UCSD-AML1 (cell line): ENCODE measurements around the gene TPSB2.

ENCODE experiments used
- DNase-seq: peaks from one replicate; lab custom pipeline; 2025; ENCODE audit not compliant: unreplicated experiment; lab: John Stamatoyannopoulos, UW

Gene TPSB2

DNA sequence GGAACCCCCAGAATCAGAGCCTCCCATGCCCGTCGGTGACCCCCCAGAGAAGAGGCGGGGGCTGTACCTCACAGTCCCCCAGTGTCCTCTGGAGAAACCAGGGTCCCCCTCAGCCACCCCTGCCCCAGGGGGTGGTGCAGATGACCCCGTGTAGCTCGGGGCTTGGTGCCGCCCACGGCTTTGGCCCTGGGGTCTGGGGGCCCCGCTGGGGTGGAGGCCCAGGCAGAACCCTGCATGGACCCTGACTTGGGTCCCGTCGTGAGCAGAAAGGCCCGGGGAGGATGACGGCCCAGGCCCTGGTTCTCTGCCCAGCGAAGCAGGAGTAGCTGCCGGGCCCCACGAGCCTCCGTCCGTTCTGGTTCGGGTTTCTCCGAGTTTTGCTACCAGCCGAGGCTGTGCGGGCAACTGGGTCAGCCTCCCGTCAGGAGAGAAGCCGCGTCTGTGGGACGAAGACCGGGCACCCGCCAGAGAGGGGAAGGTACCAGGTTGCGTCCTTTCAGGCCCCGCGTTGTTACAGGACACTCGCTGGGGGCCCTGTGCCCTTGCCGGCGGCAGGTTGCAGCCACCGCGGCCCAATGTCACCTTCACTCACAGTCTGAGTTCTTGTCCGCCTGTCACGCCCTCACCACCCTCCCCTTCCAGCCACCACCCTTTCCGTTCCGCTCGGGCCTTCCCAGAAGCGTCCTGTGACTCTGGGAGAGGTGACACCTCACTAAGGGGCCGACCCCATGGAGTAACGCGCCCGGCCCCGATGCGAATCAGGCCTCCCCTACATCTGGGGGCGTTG, 8.9 kb downstream of the TPSB2 start:
- no peak for DNase-seq

DNA sequence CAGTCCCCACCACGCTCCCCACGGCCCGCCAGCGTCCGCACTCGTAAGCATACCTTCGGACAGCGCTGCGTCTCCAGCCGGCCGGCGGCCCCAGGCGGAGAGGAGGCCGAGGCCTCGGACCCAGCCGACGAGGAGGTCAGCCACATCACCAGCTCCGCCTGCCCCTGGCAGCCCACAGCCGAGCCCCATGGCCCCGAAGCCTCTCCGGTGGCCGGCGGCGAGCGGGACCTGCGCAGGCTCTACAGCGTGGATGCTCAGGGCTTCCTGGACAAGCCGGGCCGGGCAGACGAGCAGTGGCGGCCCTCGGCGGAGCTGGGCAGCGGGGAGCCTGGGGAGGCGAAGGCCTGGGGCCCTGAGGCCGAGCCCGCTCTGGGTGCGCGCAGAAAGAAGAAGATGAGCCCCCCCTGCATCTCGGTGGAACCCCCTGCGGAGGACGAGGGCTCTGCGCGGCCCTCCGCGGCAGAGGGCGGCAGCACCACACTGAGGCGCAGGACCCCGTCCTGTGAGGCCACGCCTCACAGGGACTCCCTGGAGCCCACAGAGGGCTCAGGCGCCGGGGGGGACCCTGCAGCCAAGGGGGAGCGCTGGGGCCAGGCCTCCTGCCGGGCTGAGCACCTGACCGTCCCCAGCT, 9.8 kb downstream of the TPSB2 start:
- no peak for DNase-seq

DNA sequence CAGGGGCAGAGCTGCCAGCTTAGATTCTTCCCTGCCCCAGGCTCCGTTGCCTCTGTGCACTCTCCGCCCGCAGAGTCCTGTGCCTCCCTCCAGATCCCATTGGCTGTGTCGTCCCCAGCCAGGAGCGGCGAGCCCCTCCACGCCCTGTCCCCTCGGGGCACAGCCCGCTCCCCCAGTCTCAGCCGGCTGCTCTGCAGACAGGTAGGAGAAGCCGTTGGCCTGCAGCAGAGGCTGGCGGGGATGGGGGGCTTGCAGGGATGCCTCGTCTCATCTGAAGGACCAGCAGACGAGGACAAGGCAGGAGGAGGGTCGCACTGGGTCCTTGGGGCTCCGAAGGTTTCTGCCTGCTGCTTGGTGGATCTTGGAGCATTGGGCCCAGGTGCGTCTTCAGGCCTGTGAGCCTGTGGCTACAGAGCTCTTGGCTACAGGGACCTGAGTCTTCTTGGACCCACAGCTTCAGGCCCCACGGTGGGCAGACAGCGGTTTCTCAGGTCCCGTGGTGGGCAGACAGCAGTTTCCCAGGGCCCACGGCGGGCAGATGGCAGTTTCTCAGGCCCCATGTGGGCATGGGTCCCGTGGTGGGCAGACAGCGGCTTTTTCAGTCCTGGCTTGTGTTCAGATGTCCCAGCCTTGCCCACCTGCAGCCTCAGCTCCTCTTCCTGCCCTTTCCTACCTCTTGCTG, 10.9 kb downstream of the TPSB2 start:
- DNase-seq, result no peak

GRCh38 chr16:1218061-1218929, 11.7 kb downstream of the TPSB2 start:
- DNase-seq, result no peak

GRCh38 chr16:1217526-1217925, 12.5 kb downstream of the TPSB2 start:
- DNase-seq, result no peak

- DNase-seq, result no peak
Measured at GRCh38 chr16:1216681-1217400, 13.1 kb downstream of the TPSB2 start.

DNA sequence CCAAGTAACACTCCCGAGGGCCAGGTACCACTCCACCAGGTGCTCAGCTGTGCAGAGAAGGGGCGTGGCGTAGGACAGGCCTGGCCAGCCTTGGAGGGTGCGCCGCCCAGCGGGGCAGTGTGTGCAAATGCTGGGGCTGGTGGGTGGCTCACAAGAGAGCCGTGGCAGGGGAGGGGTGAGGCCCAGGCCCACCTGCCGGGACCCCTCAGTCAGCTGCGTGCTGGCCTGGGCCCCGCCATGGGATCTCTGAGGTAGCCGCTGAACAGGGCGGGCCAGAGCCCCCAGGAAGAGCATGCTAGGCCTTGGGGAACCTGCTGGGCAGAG, 13.7 kb downstream of the TPSB2 start:
- peak; percentile 22 for DNase-seq

DNA sequence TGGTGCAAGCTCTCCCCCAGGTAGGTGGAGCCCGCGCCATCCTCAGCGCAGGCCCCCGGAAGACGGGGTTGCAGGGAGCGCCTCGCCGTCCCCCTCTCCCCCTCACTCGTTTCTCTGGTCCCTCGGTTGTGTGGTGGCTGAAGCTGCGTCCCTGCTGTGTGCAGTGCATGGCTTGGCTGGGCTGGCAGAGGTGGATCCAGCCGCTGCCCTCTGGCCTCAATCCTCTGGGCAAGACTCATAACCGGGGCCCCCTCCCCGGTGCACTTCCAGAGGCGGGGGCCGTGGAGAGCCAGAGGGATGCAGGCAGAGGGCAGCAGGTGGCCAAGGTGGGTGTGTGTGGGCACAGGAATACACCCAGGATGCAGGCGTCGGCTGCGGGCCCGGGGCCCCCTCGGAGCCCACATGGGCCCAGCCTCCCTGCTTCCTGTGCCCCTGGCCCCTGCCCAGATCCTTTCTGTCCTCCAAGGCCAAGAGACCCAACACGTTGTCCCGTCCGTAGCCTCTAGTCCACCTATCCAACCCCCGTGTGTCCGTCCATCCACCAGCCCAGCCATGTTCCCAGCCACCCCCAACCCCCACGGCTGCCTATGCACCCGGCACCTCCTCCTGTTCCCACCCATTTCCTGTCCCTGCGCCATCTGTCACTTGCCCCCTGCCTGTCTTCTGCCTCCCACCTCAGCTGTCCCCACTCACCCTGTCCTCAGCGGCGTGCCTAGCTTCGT, 14.2 kb downstream of the TPSB2 start:
- DNase-seq, result no peak

GRCh38 chr16:1214719-1215118, 15.3 kb downstream of the TPSB2 start:
- no peak for DNase-seq

DNA sequence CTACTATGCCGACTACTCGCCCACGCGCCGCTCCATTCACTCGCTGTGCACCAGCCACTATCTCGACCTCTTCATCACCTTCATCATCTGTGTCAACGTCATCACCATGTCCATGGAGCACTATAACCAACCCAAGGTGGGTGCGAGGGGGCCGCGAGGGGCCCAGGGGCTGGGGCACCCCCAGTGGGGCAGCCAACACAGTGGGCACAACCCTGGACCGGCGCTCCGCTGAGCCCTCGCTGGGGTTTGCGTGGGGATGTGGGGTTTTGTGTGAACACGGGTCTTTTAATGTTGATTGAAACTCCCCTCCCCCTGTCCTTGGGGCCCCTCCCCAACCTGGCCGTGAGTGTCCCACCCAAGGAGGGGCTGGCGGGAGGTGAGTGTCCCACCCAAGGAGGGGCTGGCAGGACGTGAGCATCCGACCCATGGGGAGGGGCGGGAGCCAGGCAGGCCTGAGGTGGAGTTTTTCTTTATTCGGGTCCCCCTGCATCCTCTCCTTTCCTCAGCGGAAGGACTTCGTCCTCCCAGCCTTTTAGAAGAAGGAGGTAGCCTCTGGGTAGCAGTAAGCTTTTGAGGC, 16.1 kb downstream of the TPSB2 start:
- no peak for DNase-seq

DNA sequence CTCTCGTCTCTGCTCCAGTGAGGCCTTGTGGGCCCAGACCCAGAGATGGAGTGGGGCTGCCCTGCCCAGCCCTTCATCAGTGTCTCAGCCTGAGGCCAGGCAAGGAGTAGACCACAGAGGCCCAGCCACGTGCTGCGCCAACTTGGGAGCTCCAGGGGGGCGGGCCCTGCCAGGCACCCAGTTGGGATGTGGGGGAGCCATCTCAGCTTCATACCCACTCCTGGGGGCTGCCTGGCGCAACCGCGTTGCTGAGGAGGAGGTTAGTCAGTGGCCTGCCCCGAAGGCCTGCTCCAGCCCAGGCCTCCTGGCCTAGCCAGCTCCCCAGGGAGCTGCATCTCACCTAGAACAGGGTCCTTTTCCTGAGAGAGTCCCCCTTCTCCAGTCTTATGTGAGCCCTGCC, 16.8 kb downstream of the TPSB2 start:
- DNase-seq, result no peak

DNA sequence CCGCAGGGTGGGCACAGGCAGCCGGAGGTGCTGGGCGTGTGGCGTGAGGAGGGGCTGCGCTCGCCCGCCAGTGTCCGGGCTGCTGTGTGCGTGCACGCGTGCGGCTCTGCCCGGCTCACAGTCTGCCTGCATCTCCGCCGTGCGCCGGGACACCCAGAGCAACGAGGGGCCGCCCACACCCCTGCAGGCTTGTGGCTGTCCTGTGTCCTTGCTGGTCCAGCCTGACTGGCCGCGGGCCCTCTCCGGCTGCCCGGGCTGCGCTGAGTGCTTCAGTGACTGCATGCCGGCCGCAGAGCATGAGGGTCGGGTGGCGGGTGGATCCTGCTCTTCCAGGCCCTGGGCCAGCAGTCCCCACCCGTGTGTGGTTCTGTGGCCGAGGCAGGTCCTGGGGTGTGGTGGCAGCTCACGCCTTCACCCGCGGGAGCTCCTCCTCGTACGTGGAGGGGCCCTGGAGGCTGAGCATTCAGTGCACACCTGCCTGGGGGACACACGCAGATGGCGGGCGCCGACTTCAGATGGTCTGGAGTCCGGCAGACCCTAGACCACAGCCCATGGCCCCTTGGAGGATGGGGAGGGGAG, 17.3 kb downstream of the TPSB2 start:
- DNase-seq, result no peak

- DNase-seq, result no peak
Measured at GRCh38 chr16:1211451-1212268, 18.3 kb downstream of the TPSB2 start.

DNA sequence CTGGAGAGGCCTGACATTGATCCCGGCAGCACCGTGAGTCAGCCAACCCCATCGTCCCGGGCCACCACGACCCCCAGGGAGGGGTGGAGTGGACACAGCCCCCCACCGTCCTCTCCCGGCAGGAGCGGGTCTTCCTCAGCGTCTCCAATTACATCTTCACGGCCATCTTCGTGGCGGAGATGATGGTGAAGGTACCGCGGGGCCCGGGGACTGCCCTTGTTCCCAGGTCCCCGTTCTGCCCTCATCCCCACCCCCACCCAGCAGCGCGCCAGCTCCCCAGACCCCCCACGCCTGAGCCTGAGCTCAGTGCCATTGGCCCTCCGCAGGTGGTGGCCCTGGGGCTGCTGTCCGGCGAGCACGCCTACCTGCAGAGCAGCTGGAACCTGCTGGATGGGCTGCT, 19.5 kb downstream of the TPSB2 start:
- DNase-seq, result no peak

DNA sequence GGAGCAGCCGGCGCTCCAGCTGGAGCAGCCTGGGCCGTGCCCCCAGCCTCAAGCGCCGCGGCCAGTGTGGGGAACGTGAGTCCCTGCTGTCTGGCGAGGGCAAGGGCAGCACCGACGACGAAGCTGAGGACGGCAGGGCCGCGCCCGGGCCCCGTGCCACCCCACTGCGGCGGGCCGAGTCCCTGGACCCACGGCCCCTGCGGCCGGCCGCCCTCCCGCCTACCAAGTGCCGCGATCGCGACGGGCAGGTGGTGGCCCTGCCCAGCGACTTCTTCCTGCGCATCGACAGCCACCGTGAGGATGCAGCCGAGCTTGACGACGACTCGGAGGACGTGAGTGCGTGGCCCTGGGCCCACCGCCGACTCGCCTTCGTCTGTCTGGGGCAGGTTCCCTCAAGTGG, 20.9 kb downstream of the TPSB2 start:
- DNase-seq, result no peak

DNA sequence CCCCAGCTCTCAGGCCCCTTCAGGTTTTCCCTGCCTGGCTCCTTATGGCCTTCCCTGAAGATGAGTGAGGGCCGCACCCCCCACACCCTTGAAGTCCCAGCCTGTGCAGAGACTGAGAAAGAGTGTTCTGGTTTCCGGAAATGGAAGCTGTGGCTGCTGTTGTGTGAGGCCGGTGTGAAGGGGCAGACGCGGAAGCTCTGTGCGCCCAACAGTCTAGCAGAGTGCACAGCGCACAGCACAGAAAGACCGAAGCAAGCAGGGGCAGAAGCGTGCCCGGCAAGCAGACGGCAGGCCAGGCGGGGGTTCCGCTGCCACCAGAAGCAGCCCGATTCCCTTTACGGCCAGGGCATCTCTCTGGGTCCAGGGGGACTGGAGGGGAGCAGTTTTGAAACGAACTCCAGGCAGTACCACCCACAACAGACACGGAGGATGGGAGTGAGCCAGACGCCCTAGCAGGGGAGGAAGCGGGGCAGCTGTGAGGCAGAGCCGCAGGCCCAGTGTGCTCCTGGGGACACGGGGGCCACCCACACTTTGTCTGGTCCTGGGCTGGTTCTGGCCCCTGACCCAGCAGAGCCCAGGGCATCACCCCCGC, 21.6 kb downstream of the TPSB2 start:
- DNase-seq, result peak; percentile 60

DNA sequence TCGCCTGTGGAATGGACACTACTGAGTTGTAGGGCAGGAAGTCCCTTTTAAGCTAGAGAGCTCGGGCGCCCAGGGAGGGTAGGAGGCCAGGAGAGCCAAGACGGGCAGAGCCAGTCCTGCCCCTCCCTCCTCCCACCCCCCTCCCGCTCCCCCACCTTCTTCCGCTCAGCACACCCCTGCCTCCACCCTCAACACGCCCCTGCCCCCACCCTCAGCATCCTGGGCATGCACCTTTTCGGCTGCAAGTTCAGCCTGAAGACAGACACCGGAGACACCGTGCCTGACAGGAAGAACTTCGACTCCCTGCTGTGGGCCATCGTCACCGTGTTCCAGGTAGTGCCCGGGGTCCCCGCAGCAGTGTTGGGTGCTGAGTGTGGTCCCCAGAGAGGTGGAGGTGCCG, 23.2 kb downstream of the TPSB2 start:
- DNase-seq, result no peak

- no peak for DNase-seq
Measured at GRCh38 chr16:1206326-1206725, 23.7 kb downstream of the TPSB2 start.
